Glutamatergic neuron (in vitro differentiated cells): ENCODE data around the gene PSMA4. TPM values are rescaled to one million over a fixed set of nuclear protein-coding genes. Genes with fewer than 3 reads are reported as not detected.

ENCODE experiments used
- DNase-seq: peaks from one replicate; pipeline ENCODE4 v3.0.0; 2022
- H3K27ac Mint-ChIP-seq: one replicate; pipeline ENCODE4 v1.8.0; 2020; ENCODE audit warnings: mild to moderate bottlenecking, mixed read lengths, inconsistent platforms; ENCODE audit not compliant: unreplicated experiment
- H3K27me3 Mint-ChIP-seq: one replicate; pipeline ENCODE4 v1.8.0; 2020; ENCODE audit warnings: mild to moderate bottlenecking, moderate library complexity, mixed read lengths, inconsistent platforms; ENCODE audit not compliant: unreplicated experiment
- H3K36me3 Mint-ChIP-seq: one replicate; pipeline ENCODE4 v1.8.0; 2020; ENCODE audit warnings: mild to moderate bottlenecking, mixed read lengths, inconsistent platforms; ENCODE audit not compliant: unreplicated experiment
- H3K4me1 Mint-ChIP-seq: one replicate; pipeline ENCODE4 v1.8.0; 2020; ENCODE audit warnings: mild to moderate bottlenecking, low read depth, mixed read lengths, inconsistent platforms; ENCODE audit not compliant: unreplicated experiment
- H3K4me3 Mint-ChIP-seq: one replicate; pipeline ENCODE4 v1.8.0; 2020; ENCODE audit warnings: mild to moderate bottlenecking, mixed read lengths, inconsistent platforms; ENCODE audit not compliant: unreplicated experiment
- H3K9me3 Mint-ChIP-seq: one replicate; pipeline ENCODE4 v1.8.0; 2020; ENCODE audit warnings: mild to moderate bottlenecking, moderate library complexity, mixed read lengths, inconsistent platforms; ENCODE audit not compliant: unreplicated experiment
- total RNA-seq: library from RNA; stranded (reverse); fragmentation: NEBNext Ultra II Directional; extraction: Animal tissue kit (Norgen Biotek cat#: 25700); gene quantifications from one replicate; pipeline ENCODE4 v1.2.1, GENCODE V29; 2021; ENCODE audit not compliant: unreplicated experiment
- TF ChIP-seq, protein P1 (sequence below): fragments of 200-600 bp; sonication (generic); IDR thresholded peaks from one replicate; pipeline ENCODE4 v1.5.0; 2021; ENCODE audit not compliant: partially characterized antibody, unreplicated experiment

Gene PSMA4
- total RNA-seq, 1 donor from 2014 or later, result 170 TPM

DNA sequence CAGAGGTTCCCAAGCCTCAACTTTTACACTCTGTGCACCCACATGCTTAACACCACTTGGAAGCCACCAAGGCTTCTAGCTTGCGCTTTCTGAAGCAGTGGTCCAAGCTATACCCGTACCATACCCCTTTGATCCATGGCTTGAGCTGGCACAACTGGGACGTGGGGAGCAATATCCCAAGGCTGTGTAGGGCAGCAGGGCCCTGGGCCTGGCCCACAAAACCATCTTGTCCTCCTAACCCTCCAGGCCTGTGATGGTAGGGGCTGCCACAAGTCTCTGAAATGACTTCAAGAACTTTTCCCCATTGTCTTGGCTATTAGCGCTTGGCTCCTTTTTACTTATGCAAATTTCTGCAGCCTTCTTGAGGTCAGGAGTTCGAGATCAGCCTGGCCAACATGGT is 16.0 kb upstream of the PSMA4 start:
- H3K27ac Mint-ChIP-seq, result no peak overlapping the region
- TF ChIP-seq, protein P1, sequence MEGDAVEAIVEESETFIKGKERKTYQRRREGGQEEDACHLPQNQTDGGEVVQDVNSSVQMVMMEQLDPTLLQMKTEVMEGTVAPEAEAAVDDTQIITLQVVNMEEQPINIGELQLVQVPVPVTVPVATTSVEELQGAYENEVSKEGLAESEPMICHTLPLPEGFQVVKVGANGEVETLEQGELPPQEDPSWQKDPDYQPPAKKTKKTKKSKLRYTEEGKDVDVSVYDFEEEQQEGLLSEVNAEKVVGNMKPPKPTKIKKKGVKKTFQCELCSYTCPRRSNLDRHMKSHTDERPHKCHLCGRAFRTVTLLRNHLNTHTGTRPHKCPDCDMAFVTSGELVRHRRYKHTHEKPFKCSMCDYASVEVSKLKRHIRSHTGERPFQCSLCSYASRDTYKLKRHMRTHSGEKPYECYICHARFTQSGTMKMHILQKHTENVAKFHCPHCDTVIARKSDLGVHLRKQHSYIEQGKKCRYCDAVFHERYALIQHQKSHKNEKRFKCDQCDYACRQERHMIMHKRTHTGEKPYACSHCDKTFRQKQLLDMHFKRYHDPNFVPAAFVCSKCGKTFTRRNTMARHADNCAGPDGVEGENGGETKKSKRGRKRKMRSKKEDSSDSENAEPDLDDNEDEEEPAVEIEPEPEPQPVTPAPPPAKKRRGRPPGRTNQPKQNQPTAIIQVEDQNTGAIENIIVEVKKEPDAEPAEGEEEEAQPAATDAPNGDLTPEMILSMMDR, result no peak
- peaks cover 12% of the 10 kb centered on the region for H3K9me3 Mint-ChIP-seq
- peaks cover 6% of the 10 kb centered on the region for H3K27me3 Mint-ChIP-seq
- no peaks in the 10 kb centered on the region for H3K4me1 Mint-ChIP-seq
- DNase-seq, result no peak
- peaks cover 10% of the 10 kb centered on the region for H3K36me3 Mint-ChIP-seq
- no peak overlapping the region for H3K4me3 Mint-ChIP-seq

DNA sequence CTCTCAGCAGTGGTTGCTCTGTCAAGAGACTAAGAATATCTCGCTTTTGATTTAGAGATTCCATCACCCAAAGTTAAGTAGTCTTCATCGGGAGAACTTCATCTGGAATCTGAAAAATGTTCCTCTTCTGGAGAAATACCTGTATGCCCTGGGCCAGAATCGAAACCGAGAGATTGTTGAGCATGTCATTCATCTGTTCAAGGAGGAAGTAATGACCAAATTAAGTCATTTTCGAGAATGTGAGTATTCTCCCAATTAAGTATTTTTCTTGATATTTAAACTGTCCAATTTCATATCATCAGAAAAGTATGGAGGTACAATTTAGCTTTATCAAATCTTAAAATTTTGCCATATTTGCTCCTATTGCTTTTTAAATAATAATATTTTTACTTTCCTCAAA is 12.9 kb upstream of the PSMA4 start:
- TF ChIP-seq, protein P1, result no peak
- Mint-ChIP-seq H3K27ac (no peak overlapping the region), H3K4me3 (no peak overlapping the region), H3K36me3 (peaks cover 10% of the 10 kb centered on the region), H3K9me3 (peaks cover 10% of the 10 kb centered on the region), H3K4me1 (no peaks in the 10 kb centered on the region), H3K27me3 (peaks cover 6% of the 10 kb centered on the region)
- no peak for DNase-seq

DNA sequence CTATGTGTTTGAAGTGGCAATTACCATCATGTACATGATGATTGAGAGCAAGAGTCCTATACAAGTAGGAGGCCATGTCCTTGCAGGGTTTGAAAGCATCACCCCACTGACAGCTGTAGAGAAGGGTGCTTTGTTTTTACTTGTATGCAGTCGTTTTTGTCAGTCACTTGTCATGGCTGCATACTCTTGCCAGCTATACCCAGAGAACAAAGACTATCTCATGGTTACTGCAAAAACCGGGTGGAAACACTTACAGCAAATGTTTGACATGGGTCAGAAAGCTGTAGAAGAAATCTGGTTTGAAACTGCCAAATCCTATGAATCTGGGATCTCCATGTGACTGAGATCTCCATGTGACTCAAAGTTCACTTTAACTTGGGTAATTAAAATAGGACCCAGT is 6.9 kb upstream of the PSMA4 start:
- Mint-ChIP-seq H3K36me3 (no peaks in the 10 kb centered on the region), H3K4me3 (no peak overlapping the region), H3K4me1 (no peaks in the 10 kb centered on the region), H3K9me3 (no peaks in the 10 kb centered on the region), H3K27me3 (no peaks in the 10 kb centered on the region), H3K27ac (no peak overlapping the region)
- TF ChIP-seq, protein P1, result no peak
- no peak for DNase-seq

DNA sequence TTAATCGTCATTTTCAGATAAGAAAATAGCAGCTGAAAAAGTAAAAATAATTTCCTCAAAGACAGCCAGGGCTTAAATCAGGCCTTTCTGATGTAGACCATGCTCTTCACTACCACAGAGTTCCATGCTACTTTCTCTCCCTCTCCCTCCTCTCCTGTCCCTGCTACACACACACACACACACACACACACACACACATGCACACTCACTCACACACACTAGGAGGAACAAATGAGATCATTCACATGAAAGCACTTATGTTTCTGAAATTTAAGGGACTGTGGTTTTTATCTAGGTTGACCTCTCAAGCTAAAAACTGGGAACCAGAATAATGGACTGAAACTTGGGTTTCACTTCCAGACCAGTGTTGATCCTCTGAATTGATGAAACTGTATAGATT is 4.1 kb upstream of the PSMA4 start:
- peaks cover 6% of the 10 kb centered on the region for H3K27me3 Mint-ChIP-seq
- peaks cover 4% of the 10 kb centered on the region for H3K9me3 Mint-ChIP-seq
- no peaks in the 10 kb centered on the region for H3K4me1 Mint-ChIP-seq
- no peak for DNase-seq
- TF ChIP-seq, protein P1, result no peak
- no peaks in the 10 kb centered on the region for H3K36me3 Mint-ChIP-seq
- H3K27ac Mint-ChIP-seq, result no peak overlapping the region
- H3K4me3 Mint-ChIP-seq, result no peak overlapping the region

DNA sequence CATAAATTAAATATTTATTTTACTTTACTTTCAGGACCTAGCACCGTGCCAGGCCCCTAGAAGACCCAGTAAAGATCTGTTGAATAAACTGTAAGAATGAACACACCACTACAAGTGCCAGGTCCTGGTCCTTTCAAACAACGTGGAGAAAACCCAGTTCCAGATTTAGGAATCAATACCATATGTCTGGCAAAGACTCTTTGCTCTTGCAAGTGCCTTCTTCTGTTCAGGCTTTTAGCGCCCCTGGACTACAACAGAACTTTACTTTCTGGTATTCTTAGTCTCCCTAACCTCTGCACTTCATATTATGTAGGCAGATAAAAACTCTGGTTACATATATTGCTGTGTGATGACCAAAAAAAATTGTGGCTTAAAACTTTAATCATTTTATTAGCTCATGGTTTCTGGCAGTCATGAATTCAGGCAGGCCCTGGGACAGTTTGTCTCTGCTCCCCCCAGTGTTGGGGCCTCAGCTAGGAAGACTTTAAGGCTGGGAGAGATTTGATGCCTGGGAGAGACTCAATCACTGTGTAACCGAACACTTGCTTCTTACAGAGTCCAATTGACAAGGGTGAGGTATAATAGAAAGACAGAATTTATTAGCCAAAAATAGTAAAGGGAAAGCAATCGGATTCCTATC is 2.9 kb upstream of the PSMA4 start:
- H3K4me3 Mint-ChIP-seq, result no peak overlapping the region
- H3K27me3 Mint-ChIP-seq, result peaks cover 6% of the 10 kb centered on the region
- H3K4me1 Mint-ChIP-seq, result peaks cover 8% of the 10 kb centered on the region
- H3K36me3 Mint-ChIP-seq, result no peaks in the 10 kb centered on the region
- TF ChIP-seq, protein P1, result no peak
- H3K9me3 Mint-ChIP-seq, result peaks cover 7% of the 10 kb centered on the region
- no peak for DNase-seq
- no peak overlapping the region for H3K27ac Mint-ChIP-seq
